Right lobe of liver (tissue), 6 donors: ENCODE data around the gene PCSK6. TPM values are rescaled to one million over a fixed set of nuclear protein-coding genes. Genes with fewer than 3 reads are reported as not detected.

ENCODE experiments used
- ATAC-seq, 4 donors: fragments of 200-7000 bp; cut with Tn5 transposase; one replicate each; pipeline ENCODE4 v1.9.1; 2020; ENCODE audit warnings: mild to moderate bottlenecking in 4 of 4, moderate library complexity in 4 of 4
- DNase-seq, 3 donors: peaks; one replicate each; pipeline ENCODE4 v3.0.0-alpha.2; 2020
- H3K27ac ChIP-seq, 3 donors: fragments of 200-600 bp; one replicate each; pipeline ENCODE4 v1.8.0; 2022
- H3K27me3 ChIP-seq, 2 donors: fragments of 200-600 bp; one replicate each; pipeline ENCODE4 v1.8.0; 2022
- H3K36me3 ChIP-seq, 4 donors: fragments of 200-600 bp; sonication (generic) in 1 of 4; one replicate each; pipeline versions ENCODE4 v1.5.1 to v1.8.0; 2017 to 2022; ENCODE audit warnings: control low read depth in 1 of 4
- H3K4me1 ChIP-seq, 4 donors: fragments of 200-600 bp; sonication (generic) in 1 of 4; one replicate each; pipeline versions ENCODE4 v1.5.1 to v1.8.0; 2017 to 2022; ENCODE audit warnings: control low read depth in 1 of 4
- H3K4me3 ChIP-seq, 3 donors: fragments of 200-600 bp; one replicate each; pipeline ENCODE4 v1.8.0; 2022
- H3K9me3 ChIP-seq, 4 donors: fragments of 200-600 bp; sonication (generic) in 1 of 4; one replicate each; pipeline versions ENCODE4 v1.5.1 to v1.8.0; 2017 to 2022; ENCODE audit warnings: control low read depth in 1 of 4
- POLR2A ChIP-seq: fragments of 450-650 bp; IDR thresholded peaks from one replicate; pipeline ENCODE4 v1.6.1; 2017; ENCODE audit warnings: antibody characterized with exemption, mild to moderate bottlenecking
- WGBS: methylation state at CpG from one replicate; pipeline ENCODE4 v1.1.6; 2018; ENCODE audit warnings: low coverage, low lambda C conversion rate; ENCODE audit not compliant: insufficient coverage; ENCODE audit errors: missing lambda C conversion rate; 5-methylcytosine and 5-hydroxymethylcytosine counted together
- intact Hi-C, 2 donors: fragments of 100-400 bp; cut with DNase I; formaldehyde crosslinking; loops; one replicate each; pipeline versions ENCODE4 v1.11.2 to v1.14.1; 2022
- total RNA-seq, 6 experiments: library from RNA; depleted of rRNA in 2 of 6; stranded (reverse); fragments of >200 nt in 2 of 6; fragmentation: NEBNext Ultra II Directional in 3 of 6; extraction: Animal tissue kit (Norgen Biotek cat#: 25700) in 3 of 6; gene quantifications; one replicate each; pipeline versions ENCODE4 v1.1.0 to v1.2.4, GENCODE V29; 2016 to 2023
- TF ChIP-seq, protein P1 (sequence below), 4 donors: fragments of 200-600 bp in 3 of 4; fragments of 450-650 bp in 1 of 4; IDR thresholded peaks; one replicate each; pipeline versions ENCODE4 v1.5.1 to v1.8.0; 2016 to 2022; ENCODE audit warnings: antibody characterized with exemption in 4 of 4, mild to moderate bottlenecking in 2 of 4
- donor health status: DM: no; HTN: yes; CAD: no.
- donor health status: DM: no; HTN: no; CAD: no.
- donor health status: DM: no; HTN: no; CAD: no.
- donor health status: DM: no; HTN: yes; CAD: no.
- donor health status: DM: no; HTN: yes; CAD: no.

The PCSK6 gene
- total RNA-seq, 6 experiments from 2014 or later = 165 to 218 (median 207) TPM

DNA sequence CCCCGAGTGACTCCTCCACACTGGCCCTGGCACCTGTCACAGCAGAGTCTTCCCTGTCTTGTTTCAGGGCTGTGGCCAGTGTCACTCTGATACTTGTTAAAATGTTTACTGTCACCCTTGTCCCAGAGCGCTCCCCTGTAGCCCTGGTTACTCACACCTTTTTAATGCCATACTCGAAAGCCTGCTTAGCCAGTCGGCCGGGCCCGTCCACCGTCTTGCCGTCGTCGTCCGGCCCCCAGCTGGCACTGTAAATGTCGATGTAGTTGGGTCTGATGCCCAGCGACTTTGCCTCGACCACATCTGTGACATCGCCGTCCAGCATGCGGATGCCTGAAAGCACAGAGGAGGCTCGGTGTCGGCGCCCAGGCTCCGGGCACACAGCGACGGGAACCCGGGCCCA is 91.3 kb downstream of the PCSK6 start:
- H3K27me3 ChIP-seq = no peaks in the 10 kb centered on the region
- WGBS = 100% methylated on average over 6 of the region's 24 CpGs

GRCh38 chr15:101397521-101398003 is 91.9 kb downstream of the PCSK6 start:
- no peak overlapping the region for H3K27ac ChIP-seq

More for the DNA sequence above, 91.3 kb downstream of the PCSK6 start:
- Histone ChIP-seq H3K27ac (no peak overlapping the region), H3K36me3 (peaks cover 0 to 81% (median 26%) of the 10 kb centered on the region in 4 donors), H3K4me1 (no peaks in the 10 kb centered on the region), H3K4me3 (no peak overlapping the region), H3K9me3 (no peaks in the 10 kb centered on the region)
- DNase-seq (no peak), ATAC-seq (peak in 1 of 4 donors; percentile 9)
- TF ChIP-seq POLR2A = no peak
- TF ChIP-seq, protein P1, sequence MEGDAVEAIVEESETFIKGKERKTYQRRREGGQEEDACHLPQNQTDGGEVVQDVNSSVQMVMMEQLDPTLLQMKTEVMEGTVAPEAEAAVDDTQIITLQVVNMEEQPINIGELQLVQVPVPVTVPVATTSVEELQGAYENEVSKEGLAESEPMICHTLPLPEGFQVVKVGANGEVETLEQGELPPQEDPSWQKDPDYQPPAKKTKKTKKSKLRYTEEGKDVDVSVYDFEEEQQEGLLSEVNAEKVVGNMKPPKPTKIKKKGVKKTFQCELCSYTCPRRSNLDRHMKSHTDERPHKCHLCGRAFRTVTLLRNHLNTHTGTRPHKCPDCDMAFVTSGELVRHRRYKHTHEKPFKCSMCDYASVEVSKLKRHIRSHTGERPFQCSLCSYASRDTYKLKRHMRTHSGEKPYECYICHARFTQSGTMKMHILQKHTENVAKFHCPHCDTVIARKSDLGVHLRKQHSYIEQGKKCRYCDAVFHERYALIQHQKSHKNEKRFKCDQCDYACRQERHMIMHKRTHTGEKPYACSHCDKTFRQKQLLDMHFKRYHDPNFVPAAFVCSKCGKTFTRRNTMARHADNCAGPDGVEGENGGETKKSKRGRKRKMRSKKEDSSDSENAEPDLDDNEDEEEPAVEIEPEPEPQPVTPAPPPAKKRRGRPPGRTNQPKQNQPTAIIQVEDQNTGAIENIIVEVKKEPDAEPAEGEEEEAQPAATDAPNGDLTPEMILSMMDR (IDR thresholded peaks at IDR 0.05) = no peak
- intact Hi-C loops = loop anchor here in 1 of 2 donors (10.0 kb wide), 1 partner anchor 87 kb away; the partner anchor contains the start of gene PCSK6

GRCh38 chr15:101396484-101397261 is 92.8 kb downstream of the PCSK6 start:
- no peaks in the 10 kb centered on the region for H3K9me3 ChIP-seq
- no peak for DNase-seq
- no peak for ATAC-seq
- H3K27me3 ChIP-seq = no peaks in the 10 kb centered on the region
- H3K36me3 ChIP-seq = peaks cover 0 to 97% (median 37%) of the 10 kb centered on the region in 4 donors
- WGBS = 86% methylated on average over 15 of the region's 19 CpGs
- no peaks in the 10 kb centered on the region for H3K4me1 ChIP-seq
- no peak overlapping the region for H3K4me3 ChIP-seq
- H3K27ac ChIP-seq = no peak overlapping the region
- TF ChIP-seq, protein P1 (IDR thresholded peaks at IDR 0.05) = no peak
- TF ChIP-seq POLR2A = no peak
- intact Hi-C loops = loop anchor here in 1 of 2 donors (10.0 kb wide), 1 partner anchor 88 kb away; the partner anchor contains the start of gene PCSK6

More at GRCh38 chr15:101397521-101398003, 91.9 kb downstream of the PCSK6 start:
- Histone ChIP-seq H3K4me1 (no peaks in the 10 kb centered on the region), H3K27me3 (no peaks in the 10 kb centered on the region), H3K9me3 (no peaks in the 10 kb centered on the region), H3K36me3 (peaks cover 0 to 88% (median 29%) of the 10 kb centered on the region in 4 donors), H3K4me3 (no peak overlapping the region)
- no peak for TF ChIP-seq POLR2A
- TF ChIP-seq, protein P1 (IDR thresholded peaks at IDR 0.05) = no peak
- 63% methylated on average over 7 of the region's 12 CpGs for WGBS
- ATAC-seq (peak in 1 of 4 donors; percentile 8), DNase-seq (no peak)
- intact Hi-C loops = loop anchor here in 1 of 2 donors (10.0 kb wide), 1 partner anchor 87 kb away; the partner anchor contains the start of gene PCSK6

- H3K36me3 ChIP-seq = peaks cover 0 to 95% (median 45%) of the 10 kb centered on the region in 4 donors
- DNase-seq (no peak), ATAC-seq (no peak)
- H3K9me3 ChIP-seq = no peaks in the 10 kb centered on the region
- H3K27me3 ChIP-seq = no peaks in the 10 kb centered on the region
- H3K27ac ChIP-seq = no peak overlapping the region
- intact Hi-C loops = loop anchor here in 1 of 2 donors (10.0 kb wide), 1 partner anchor 90 kb away; the partner anchor contains the start of gene PCSK6
- H3K4me3 ChIP-seq = no peak overlapping the region
- WGBS = 82% methylated on average over 9 of the region's 11 CpGs
- H3K4me1 ChIP-seq = no peaks in the 10 kb centered on the region
- TF ChIP-seq POLR2A = no peak
- TF ChIP-seq, protein P1 (IDR thresholded peaks at IDR 0.05) = no peak
These were observed 94.9 kb downstream of the PCSK6 start for GRCh38 chr15:101394654-101395053.
